Renal pelvis (tissue), 4 donors: ENCODE data around the gene CMC4. TPM values are rescaled to one million over a fixed set of nuclear protein-coding genes. Genes with fewer than 3 reads are reported as not detected.

Source experiments
- DNase-seq: peaks from one replicate; pipeline ENCODE4 v3.0.0-alpha.2; 2013
- polyA plus RNA-seq, 3 donors: library from polyadenylated mRNA; unstranded; fragments of 120-200 nt; gene quantifications; one replicate each; pipeline ENCODE4 v1.2.1, GENCODE V29; 2013; ENCODE audit not compliant: insufficient read length in 3 of 3

CMC4 gene
- polyA plus RNA-seq, 3 donors = 7.1 to 9.7 (median 8.0) TPM

DNA sequence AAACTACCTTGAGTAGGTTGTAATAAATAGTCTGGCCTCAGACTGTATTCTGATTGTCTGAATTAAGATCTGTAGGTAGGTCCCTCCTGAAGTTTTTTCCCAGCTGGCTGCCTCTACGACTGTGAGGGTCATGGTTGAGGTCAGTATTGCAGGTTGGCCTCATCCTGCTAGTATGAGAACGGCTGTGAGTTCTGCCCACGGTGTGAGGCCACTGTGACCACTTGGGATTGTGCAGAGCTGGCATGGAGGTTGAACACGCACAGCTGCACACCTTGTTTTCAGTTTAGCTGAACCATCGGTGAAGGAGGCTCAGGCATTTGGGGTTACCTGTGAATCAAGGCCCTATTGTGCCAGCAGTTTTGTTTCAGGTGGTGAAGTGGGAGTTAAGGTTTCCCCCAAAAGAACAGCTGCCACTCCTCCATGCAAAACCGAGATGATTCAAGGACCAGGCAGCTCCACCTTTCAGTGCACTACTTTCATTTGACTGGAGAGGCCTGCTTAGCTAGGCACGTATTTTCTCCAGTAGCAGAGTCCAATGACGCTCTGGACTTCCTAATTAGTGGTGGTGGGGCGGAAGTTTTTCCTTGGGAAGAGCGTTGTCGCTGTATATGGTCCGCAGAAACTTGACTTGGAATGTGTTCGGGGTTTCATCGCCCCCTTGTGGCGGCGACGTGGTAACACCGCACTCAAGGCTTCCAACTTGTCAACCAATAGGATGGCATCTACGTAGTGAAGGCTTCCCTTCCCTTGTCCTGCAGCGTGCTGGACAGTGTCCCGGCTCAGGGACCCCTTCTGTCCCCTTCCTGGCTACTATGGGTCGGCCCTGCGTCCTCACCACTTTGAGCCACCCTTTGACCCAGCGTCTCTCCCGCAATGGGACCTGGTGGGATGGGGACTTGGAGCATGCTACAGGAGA is 13.8 kb downstream of the CMC4 start:
- peak; percentile 71 for DNase-seq

DNA sequence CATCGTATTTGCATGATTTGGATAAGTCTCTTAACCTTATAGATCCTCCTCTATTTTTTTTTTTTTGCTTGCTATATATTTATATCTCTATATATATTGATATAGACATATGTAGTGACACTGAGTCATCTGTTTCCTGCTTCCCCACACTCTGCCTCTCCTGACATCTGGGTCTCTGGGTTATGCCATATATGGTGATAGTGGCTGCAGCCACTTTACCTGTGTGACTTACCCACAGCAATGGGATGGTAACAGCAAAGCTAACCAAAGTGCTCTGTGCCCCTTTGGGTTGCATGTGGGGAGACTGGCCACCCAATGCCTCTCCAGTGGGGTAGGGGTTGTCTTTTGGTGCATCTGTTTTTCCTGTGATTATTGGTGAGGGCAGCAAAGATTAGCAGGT is 14.5 kb downstream of the CMC4 start:
- DNase-seq = no peak

DNA sequence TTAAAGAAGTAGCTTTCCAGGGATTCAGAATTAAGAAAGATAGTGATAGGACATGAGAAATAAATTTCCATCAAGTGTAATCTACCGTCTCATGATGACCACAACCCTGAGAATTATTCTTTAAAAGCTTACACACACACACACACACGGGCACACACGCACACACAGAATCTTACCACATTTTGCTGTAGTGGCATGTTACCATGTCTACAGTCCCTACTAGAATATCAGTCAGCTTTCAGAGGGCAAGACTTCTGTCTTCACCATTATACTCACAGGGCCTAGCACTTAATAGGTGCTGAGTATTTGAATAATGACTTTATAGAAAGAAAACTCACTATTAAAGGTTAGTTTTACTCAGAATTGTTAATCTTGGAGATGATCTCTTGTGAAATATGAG is 15.4 kb downstream of the CMC4 start:
- DNase-seq = no peak

DNA sequence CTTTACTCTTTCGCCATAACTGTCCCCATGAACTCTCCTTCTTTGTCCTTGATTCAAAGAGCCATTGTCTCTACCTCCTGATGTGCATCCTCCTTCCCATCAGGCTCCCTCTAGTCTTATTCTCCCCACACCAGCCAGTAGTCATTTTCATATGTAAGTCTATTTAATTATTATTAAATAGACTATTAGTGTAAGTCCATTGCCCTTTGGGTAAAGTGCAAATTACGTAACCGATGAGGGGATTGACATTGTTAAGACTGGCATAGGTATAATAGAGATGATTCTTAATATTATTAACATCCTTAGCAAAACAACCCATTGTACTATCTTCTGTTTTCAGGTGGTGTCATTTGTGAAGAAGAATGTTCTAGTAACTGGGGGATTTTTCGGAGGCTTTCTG is 16.7 kb downstream of the CMC4 start:
- DNase-seq = no peak

DNA sequence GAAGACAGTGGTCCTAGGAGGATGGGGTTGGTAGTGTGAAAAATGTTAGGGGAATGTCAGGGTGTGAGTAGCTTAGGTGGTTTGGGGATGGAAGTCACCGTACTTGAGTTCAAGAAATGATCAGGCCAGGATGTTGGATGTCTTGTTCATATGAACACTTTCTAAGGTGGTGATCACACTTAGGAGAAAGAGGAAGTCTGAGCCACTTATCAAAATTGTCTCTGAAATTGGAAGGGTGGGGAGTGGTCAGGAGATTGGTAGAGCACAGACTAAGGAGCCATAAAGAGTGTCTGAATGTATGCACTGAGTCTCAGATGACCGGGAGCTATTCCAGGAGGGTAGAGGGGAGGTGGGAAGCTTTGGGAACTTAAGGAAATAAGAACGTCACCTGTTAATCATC is 17.3 kb downstream of the CMC4 start:
- no peak for DNase-seq

DNA sequence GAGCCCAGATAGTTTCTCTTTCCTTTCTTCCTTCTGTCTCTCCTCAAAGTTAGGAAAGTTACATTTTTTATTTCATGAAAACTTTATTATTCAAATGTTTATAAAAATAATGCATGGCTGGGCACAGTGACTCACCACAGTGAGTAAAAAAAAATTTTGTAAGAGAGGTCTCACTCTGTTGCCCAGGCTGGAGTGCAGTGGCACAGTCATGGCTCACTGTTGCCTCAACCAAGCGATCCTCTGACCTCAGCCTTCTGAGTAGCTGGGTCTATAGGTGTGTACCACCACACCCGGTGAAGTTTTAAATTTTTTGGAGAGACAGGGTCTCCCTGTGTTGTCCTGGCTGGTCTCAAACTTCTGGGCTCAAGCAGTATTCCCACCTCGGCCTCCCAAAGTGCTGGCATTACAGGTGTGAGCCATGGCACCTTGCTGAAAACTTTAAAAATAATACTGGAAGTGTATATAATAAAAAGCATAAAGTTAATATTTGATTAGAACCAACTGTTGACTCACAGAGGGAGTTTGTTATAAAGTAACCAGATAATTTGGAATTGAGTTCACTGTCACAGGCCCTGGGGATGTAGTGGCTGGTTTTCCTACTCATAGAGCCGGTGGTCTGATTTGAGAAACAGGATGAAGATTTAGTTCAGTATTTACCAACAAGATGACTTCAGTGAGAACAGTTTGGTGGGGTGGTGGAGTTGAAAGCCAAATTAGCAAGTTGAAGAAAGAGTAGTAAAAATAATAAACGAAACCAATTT is 18.0 kb downstream of the CMC4 start:
- DNase-seq = no peak

DNA sequence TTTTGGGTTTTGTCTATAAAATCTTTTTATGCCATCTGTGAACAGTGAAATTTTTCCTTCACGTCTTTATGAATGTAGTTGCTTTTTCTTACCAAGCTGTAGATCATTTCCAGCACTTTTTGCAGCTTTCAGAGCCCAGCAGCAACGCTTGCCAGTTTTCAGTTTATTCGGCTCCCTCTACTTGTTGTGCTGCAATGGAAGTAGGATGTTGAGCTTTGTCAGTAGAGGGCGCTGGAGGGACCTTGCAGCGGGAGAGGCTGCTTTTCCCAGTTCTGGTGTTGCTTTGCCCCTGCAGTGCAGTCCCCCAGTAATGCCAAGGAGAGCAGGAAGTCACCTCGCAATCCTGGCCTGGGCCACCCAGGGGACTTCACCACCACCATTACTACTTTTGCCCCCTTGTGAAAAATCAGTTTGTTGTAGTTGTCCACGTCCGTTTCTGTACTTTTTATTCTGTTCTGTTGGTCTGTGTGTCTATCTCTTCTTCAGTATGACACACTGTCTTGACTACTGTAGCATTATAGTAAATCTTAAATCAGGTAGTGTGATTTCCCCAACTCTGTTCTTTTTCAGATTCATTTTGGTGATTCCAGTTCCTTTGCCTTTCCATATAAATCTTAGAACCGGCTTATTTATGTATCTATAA is 21.8 kb downstream of the CMC4 start:
- DNase-seq = peak; percentile 29

DNA sequence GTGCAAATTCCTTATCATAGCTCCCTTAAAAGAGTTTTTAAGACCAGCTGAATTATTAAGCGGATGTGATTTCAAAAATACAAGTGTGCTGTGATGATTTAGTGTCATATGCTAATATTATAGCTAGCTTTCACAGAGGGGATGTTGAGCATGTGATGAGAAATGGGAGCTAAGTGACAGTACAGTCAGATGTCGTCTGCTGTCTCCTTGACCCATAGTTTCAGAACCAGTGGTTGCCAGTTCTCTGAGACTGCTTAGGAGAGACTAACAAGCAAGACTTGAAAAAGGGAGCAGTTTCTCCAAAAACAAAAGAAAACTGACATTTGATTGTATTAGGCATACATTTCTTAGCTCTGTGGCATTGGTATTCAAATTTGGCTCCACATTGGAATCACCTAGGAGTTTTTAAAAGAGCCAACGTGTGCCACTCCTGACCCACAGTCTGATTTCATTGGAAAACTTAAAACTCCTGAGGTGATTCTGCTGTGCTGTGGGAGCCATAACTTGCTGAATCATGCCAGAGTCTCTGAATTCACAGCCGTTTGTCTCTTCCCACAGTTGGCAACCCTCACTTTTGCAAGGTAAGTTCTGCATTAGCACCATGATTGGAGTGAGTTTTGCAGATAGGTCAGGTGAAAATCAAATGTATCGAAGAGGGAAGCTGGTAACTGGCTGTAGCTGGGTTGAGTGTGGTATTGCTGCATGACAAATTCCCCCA is 24.0 kb downstream of the CMC4 start:
- no peak for DNase-seq

DNA sequence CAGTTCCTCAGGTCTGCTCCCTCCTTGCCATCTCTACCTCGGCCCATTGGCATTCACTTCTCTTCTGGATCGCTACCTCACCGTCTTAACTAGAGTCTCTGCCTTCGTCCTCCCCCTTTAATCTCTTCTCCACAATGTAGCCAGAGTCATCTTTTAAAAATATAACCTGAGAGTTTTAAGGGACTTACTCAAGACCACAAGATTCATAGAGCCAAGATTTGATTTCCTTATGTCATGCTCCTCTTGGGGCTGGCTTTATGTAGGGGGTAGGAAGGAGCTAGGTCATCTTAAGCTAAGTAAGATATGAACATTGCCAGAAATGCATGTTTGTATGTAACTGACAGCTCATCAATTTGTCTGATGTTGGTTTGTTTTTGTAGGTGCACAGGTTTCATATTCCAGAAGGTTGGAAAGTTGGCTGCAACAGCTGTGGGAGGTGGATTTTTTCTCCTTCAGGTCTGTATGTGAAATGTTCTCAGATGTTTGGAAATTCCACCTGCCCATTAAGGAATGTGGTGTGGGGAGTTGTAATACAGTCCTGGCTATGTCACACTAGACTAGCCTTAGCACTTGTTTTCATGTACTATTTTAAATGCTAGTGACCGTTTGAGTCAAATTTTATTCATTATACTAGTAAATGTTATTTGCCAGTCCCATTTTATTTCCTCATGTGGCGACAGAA is 24.7 kb downstream of the CMC4 start:
- no peak for DNase-seq

DNA sequence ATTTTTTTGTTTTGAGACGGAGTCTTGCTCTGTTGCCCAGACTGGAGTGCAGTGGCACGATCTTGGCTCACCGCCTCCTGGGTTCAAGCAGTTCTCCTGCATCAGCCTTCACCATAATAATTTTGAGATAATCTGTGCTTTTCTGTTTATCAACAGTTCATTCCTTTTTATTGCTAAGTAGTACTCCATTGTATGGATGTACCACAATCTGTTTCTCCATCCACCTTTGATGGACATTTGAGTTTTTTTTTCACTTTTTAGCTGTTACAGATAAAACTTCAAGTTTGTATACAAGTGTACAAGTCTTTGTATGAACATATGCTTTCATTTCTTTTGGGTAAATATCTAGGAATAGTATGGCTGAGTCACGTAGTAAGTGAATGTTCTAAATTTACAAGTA is 35.2 kb downstream of the CMC4 start:
- DNase-seq = no peak

DNA sequence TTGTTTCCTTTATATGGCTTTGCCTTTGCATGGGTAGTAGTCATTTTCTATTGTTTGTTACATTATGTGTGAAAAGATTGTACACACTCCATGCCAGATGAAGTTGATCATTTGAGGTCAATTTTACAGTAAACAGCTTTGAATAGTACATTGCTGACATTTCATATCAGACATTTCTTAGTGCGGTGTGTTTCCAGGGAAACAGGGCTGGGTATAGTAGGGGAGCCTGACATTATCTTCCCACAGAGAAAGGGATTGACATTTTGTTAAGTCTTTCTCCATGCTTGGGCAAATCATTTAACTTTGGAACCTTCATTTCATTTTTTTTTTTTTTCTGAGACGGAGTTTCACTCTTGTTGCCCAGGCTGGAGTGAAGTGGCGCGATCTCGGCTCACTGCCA is 39.3 kb downstream of the CMC4 start:
- no peak for DNase-seq

DNA sequence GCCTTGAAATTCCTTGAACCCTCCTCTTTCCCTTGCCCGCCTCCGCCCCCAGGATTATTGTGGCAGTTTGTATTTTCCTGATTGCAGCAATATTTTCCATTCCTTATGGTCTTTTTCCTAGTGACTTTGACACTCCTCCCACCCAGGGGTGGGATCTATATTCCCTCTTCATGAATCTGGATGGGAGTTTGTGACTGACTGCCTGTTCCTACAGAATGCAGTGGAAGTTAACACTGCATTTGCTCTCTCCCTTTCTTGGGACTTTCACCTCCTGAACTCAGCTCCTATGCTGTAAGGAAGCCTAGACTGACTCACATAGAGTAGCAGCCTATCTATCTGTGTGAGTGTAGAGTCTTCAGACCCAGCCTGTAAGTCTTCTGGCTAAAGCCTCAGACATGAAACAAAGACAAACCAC is 42.1 kb downstream of the CMC4 start:
- DNase-seq = no peak

DNA sequence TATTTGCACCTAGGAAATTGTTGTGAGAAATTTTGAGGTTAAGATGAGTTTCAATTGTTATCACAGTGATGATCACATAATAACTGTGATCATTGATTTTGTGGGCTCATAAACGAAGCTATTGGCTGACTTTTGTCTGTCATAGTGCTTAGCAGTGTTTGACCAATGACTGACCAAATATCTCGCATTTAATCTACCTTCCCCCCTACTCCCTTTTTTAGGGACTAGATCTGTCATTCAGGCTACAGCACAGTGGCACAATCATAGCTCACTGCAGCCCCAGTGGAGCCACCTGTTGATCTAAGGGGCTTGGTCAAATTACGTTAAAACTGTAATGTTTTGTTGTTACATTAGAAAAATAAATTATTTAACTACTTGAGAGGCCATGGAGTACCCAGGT is 42.8 kb downstream of the CMC4 start:
- no peak for DNase-seq

DNA sequence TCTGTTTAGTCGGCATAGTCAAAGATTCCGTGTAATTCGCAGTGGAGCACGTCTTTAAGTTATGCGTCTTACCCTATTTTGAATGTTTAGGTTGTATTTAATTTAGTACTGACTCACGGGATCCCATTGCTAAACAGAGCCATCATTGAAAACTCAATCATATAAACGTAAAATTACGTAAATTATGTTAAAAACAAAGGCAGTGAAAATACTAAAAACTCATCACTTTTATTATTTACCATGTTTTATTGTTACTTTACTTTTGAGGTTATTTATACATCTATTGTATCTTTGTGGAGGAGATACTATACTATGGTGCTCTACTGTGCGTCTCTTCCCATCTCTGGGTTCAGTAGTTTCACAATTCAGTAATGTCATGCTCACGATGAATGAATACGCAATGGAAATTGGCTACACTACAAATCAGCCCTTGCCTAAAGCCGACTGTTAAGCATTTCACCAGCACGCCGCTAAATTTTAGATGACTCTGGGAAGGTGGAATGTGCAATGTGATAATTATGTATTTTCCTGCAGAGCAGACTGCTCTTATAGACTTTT is 43.3 kb downstream of the CMC4 start:
- peak; percentile 20 for DNase-seq

DNA sequence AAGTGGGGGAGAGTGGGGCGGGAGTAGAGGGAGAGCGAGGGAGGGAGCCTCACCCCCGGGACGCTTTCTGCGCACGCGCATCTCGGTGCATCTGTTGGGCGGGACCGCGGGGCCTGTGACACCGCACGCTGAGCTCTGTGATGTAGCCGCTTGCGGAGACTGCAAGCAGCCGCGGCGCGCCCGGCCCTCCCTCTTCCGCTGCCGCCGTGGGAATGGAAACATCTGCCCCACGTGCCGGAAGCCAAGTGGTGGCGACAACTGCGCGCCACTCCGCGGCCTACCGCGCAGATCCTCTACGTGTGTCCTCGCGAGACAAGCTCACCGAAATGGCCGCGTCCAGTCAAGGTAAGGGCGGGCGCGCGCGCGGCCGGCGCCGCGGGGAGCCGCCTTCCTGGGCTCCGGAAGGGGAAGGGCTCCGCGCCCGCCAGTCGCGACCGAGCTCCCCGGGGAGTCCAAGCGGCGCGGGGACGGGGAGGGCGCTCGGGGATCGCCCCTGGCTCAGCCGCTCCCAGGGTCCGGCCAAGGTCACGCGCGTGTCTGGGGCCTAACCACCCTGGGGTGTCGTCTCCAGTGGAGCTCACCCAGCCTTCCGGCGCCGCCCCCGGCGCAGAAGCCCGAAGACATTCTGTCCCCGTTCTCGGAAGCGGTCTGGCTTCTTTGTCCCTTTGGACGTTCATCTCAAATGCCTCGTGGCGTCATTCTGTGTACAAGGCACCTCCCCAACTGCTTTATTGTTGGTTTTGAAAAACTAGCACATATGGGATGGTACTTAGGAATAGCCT is 44.0 kb downstream of the CMC4 start, which contains the start of gene FUNDC2:
FUNDC2 (plus strand) TSS at position 118 of the 782 bp plus-strand sequence; CDS start at position 213, 95 bp downstream.
- peak; percentile 91 for DNase-seq

DNA sequence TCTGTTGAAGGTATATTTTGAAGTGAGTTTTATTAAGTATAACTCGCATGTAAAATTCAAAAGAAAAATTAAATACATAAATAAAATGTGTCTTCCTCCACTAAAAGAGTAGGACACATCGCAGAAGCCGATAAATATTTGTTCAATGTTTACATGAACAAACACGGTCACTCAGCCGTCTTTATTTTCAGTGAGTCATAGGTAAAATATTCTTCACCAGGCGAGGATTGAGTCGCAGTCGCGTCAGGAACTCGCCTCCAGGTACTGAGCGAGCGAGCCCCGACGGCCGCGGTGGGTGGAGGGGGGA is 44.6 kb downstream of the CMC4 start:
- DNase-seq = no peak

DNA sequence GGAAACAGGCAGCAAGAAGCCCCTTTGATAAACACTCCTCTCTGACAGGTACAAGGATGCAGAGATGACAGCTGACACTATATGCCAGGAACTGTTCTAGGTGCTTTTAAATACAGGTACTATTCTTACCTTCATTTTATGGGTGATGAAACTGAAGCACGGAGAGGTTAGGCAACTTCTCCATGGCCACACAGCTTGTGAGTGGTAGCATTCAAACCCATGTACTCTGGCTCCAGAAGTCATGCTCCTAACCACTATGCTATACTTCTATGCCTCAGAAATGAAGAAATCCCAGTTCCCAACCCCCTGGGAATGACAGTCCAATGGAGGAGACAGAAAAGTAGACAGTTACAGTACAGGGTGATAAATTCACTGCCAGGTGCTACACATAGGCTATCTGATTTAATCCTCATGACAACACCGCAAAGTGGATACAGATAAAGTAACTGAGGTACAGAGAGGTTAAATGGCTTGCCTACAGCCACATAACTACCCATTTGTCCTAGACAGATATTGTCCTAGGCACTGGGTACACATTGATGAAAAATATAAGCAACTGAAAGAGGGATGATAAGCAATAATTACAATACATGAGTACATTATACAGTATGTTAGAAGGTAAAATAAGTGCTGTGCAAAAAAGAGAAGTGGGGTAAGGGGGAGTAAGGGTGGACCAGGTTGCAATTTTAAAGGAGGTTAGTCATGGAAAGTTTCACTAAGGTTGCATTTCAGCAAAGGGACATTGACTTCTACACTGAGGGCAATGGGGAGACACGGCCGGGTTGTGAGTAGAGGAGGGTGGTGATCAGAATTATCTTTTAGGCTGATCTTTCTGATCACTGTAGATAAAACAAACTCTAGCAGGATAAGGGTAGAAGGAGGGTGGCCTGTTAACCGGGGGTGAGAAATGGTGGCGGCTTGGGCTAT is 46.8 kb downstream of the CMC4 start:
- DNase-seq = no peak

DNA sequence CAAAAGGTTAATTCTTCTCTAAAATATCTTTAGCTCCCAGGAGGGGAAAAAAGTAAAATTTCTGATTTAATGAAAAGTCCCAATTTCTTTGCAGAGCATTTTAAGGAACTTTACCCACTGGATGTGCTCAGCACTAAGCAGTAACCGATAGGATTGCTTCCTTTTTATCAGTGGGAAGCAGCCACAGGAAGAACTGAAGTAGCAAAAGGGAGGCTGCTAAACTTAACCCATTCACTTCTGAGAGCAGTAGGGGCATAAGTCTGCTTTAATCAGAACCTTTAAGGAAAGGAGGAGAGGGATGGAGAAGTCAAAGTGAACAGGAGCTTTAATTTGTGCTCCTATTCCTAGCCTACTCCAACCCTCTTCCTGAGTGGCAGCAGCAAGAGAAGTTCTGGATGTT is 48.4 kb downstream of the CMC4 start, which contains the start of gene F8:
F8 (minus strand) TSS at position 139 of the 400 bp plus-strand sequence. CDS start 171 bp downstream, outside the sequence.
- no peak for DNase-seq

DNA sequence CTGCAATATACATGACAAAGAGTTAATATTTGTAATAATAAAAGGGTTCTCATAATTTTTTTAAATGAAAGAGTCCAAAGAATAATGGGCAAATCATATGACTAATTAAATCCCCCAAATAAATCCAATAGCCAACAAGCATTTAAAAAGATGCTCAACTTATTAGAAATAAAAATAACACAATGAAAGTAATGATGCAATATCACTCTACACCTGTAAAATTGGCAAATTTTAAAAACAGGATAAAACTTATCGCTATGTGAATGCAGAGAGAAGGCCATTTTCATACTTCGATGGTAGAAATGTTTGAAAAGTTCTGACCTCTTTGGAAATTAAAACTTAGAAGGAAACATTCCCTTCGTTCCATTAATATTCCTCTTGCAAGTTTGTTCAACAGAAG is 50.3 kb downstream of the CMC4 start:
- no peak for DNase-seq
